ENCODE measurements around the gene ADGRF1.
"Not testable (repeated sequence)": the region's sequence is repeated elsewhere in the genome, so short reads cannot be mapped to it uniquely, and the experiment has no call there.

ADGRF1 gene

GRCh38 chr6:47061309-47062300, 19.5 kb upstream of the ADGRF1 start:
- DNase-seq (ENCODE audit: low spot score) = no peak

GRCh38 chr6:47059216-47059885, 17.2 kb upstream of the ADGRF1 start:
- no peak for DNase-seq (ENCODE audit: low spot score)

- DNase-seq (ENCODE audit: low spot score) = no peak
Observed at GRCh38 chr6:47057830-47058540, 15.9 kb upstream of the ADGRF1 start.

- no peak for DNase-seq (ENCODE audit: low spot score)
Observed at GRCh38 chr6:47056832-47057231, 14.7 kb upstream of the ADGRF1 start.

- not testable (repeated sequence) for DNase-seq (ENCODE audit: low spot score)
Observed at GRCh38 chr6:47054302-47054701, 12.2 kb upstream of the ADGRF1 start.

- no peak for DNase-seq (ENCODE audit: low spot score)
Observed at GRCh38 chr6:47048638-47049037, 6.5 kb upstream of the ADGRF1 start.

- peak; percentile 60 for DNase-seq (ENCODE audit: low spot score)
Observed at GRCh38 chr6:47047479-47048407, 5.6 kb upstream of the ADGRF1 start.

GRCh38 chr6:47047097-47047478, 5.0 kb upstream of the ADGRF1 start:
- no peak for DNase-seq (ENCODE audit: low spot score)

GRCh38 chr6:47044397-47044796, 2.3 kb upstream of the ADGRF1 start:
- no peak for DNase-seq (ENCODE audit: low spot score)

- DNase-seq (ENCODE audit: low spot score) = no peak
Observed at GRCh38 chr6:47043286-47043685, 1.2 kb upstream of the ADGRF1 start.

GRCh38 chr6:47041741-47042140, 391 bp downstream of the ADGRF1 start:
- no peak for DNase-seq (ENCODE audit: low spot score)

- DNase-seq (ENCODE audit: low spot score) = no peak
Observed at GRCh38 chr6:47034926-47035325, 7.2 kb downstream of the ADGRF1 start.

GRCh38 chr6:47034421-47034820, 7.7 kb downstream of the ADGRF1 start:
- DNase-seq (ENCODE audit: low spot score) = no peak

- no peak for DNase-seq (ENCODE audit: low spot score)
Observed at GRCh38 chr6:47032974-47033765, 9.0 kb downstream of the ADGRF1 start.

- DNase-seq (ENCODE audit: low spot score) = no peak
Observed at GRCh38 chr6:47031656-47032055, 10.5 kb downstream of the ADGRF1 start.

- DNase-seq (ENCODE audit: low spot score) = no peak
Observed at GRCh38 chr6:47029865-47030561, 12.1 kb downstream of the ADGRF1 start.

- no peak for DNase-seq (ENCODE audit: low spot score)
Observed at GRCh38 chr6:47028835-47029360, 13.2 kb downstream of the ADGRF1 start.

GRCh38 chr6:47027315-47027714, 14.8 kb downstream of the ADGRF1 start:
- DNase-seq (ENCODE audit: low spot score) = no peak

- DNase-seq (ENCODE audit: low spot score) = no peak
Observed at GRCh38 chr6:47026679-47027078, 15.5 kb downstream of the ADGRF1 start.

- no peak for DNase-seq (ENCODE audit: low spot score)
Observed at GRCh38 chr6:47023573-47023972, 18.6 kb downstream of the ADGRF1 start.
